Glomerular visceral epithelial cell (primary cell): Measurements from ENCODE around the gene LCE5A.
"Not testable (repeated sequence)": the region's sequence is repeated elsewhere in the genome, so short reads cannot be mapped to it uniquely, and the experiment has no call there.

Experiments
- DNase-seq: peaks from one replicate; pipeline ENCODE4 v3.0.0-alpha.2; 2016; ENCODE audit errors: extremely low spot score

The LCE5A gene

DNA sequence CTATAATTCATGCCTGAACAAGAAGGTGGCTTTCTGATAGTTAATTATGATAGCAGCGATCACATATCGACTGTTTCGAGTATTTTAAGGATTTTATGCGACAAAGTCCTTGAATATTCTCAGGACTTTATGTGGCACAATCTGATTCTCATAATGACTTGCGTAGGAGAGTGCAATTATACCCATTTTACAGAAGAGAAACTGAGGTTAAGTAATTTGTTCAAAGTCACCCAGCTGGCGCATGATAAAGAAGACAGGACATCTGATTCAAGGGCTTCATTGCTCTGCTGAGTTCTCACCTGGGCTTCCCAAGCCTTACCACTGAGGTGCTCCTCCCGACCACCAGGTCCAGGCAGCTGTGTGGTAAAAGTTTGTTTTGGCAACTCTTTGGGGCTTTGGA is 5.5 kb downstream of the LCE5A start:
- DNase-seq = no peak

DNA sequence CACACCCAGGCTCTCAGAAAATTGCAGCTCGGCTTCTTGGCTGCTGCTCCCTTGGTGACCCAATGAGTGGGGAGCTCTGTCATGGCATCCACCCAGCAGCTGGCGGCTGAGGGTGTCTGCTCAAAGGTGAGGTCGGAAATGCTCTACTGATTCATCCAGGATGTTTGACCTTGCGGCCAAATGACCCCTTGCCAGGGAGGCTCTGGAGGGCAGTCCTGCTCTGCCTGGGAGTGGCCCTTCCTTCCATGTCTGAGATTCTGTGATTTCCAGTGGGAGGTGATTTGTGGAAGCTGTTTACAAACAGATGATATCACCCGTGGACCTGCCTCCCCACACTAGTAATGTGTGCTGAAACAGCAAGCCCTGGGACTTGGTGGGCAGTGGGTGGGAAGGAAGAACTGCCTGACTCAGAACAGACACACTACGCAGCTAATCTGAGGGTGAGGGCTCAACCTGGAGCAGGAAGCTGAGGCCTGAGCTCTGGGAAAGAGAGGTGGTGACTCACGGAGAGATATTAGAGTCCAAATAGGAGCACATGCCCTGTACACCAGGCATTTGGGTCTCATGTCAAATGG is 6.7 kb downstream of the LCE5A start:
- no peak for DNase-seq

DNA sequence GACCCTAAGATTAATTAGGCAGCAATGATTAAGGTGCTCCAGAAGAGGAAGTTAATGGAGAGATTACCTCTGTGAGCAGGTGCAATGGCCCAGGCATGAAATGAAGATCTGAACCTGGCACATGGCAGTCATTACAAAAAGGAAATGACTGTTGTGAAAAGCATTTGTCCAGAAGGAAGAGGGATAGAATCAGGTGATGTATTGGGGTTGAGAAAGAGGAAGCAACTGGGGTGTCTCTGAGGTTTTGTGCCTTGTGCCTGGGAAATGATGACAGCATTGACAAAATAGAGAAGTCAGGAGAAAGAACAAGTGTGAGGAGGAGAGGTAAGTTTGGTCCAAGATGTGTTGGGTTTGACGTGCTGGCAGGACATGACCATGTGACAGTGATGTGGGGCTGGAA is 9.2 kb downstream of the LCE5A start:
- DNase-seq = no peak

DNA sequence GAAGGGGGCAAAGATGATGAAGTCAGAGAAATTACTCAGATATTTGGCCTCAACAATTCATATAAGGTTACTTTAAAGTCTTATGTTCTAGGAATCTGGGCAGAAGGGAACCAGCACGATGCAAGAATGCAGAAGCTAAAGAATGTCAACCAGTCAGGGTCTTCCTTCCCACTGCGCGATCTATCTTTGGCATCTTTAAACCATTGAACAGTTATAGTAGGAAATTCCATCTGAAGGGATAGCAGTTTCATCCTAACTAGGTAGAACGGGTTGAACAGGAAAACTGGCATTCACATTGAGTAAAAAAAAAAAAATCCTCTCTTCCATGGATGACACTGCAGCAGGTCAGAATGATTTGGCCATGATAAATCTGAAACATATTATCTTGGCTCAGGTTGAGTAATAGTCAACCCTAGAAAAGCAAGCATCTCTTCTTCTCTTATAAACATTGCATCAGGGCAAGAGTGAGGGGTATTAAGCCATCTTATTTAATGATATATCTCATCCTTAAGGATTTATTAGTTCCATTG is 10.0 kb downstream of the LCE5A start:
- no peak for DNase-seq

DNA sequence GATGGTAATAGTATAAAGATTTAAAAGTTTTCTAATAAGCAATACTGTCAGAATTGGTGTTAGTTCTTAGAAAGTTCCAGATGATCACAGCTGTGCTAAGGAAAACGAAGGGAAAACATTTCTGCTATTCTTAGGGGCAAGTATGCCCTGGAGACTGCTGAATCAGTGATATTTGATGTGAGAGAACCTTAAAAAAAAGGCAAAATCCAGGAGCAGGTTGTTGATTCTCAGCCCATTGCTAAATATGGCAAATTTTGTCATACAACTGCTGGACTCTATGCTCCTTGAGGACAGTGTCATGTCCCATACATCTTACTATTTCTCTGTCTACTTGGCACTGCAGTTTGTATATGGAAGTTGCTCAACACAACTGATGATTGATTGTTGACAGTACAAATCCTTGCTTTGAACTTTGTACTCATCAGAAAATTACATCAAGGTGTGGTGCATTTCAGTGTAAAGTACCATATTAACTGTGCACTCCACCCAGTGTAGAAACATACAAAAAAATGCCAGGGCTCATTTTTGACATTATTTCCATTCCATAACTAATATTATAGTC is 14.6 kb downstream of the LCE5A start:
- no peak for DNase-seq

DNA sequence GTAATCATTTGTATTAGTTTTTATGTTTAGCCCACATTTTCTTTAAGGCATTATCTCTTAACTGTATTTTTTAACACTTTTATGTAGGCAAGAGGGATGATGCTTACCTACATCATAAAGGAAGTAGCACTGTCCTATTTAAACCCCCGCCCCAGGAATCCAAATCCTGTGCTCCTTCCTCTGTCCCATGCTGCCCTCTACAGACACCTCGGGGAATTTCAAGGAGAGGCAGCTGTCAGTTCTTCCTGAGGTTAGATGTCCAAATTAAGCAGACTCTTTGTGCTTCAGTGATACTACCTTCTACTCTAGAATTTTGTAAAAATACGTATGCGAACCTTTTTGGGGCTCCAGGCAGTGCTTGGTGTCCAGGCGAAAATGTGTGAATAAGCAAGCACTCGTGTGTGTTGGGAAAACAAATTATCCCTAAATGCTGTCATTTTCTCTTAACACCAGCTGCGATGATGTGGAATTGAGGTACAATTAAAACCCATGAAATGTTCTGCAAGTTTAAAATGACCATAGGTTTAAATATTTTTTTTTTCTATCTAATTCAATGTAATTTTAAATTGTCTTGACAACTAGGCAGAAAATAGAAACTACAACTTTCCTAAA is 22.8 kb downstream of the LCE5A start:
- peak; percentile 55 for DNase-seq

DNA sequence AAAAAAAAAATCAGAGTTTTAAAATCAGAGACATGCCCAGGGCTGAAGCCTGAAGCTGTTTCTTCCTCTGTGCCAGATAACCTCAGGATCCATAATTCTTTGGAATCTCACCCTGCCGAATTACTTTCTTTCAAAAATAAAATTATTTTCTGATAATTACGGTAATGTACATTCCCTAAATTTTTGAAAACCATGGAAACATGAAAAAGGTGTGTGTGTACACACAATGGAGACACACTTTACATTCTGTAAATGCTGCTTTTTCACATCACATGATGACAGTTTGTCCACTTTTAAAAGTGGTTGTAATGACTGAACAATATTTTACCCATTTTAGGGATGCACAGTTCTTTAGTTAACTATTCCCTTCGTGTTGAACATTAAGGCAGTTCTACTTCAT is 25.2 kb downstream of the LCE5A start:
- no peak for DNase-seq

DNA sequence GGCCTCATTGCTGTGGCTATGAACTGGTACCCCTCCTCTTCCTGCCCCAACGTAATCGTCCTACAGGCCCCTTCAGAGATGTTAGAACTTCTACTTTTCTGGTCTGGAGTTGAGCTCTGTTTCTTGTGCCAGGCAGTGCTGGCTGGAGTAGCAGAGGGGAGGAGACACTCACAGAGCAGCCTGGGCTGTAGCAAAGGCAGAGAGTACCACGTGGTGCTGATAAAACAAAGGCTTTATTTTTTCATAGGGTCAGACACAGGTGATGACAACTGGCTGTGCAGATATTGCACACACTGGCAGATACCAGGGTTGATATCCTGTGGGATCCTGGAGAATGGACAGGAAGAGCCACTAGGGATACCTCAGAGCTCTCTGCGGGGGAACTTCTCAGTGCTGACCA is 26.9 kb downstream of the LCE5A start:
- no peak for DNase-seq

DNA sequence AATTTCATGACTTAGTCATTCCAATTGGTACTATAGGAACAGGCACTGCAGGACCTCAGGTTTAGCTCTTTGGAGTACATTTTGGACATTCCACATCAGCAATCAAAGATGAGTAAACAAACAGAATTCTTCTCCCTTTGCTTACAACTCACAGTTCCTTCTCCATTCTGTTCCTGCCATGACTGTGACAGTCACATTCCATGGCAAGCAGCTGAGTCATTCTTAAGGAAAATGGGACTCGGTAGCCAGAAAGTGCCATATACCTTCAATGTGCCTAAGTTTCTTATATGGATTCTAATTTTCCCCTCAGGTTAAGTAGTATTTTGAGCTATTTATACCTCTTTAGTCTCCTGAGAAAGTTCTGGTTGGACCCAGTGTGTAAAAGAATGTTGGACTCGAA is 29.3 kb downstream of the LCE5A start:
- DNase-seq = no peak

DNA sequence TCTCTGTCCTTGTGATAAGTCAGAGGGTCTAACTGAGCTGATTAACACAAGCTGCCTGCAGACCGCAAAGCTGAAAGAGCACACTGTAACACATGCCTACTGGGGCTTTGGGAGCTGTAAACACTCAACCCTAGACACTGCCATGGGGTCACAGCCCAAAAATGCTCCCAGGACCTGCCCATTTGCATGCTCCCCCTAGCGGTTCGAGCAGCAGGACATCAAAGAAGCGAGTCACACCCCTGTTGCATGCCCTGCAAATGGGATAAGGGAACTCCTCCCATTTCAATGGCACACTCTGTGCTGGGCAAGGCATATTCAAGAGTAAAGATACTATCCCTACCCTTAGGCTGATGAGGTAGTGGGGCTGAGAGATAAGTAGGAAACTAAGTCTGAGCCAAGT is 33.2 kb downstream of the LCE5A start:
- DNase-seq = no peak

DNA sequence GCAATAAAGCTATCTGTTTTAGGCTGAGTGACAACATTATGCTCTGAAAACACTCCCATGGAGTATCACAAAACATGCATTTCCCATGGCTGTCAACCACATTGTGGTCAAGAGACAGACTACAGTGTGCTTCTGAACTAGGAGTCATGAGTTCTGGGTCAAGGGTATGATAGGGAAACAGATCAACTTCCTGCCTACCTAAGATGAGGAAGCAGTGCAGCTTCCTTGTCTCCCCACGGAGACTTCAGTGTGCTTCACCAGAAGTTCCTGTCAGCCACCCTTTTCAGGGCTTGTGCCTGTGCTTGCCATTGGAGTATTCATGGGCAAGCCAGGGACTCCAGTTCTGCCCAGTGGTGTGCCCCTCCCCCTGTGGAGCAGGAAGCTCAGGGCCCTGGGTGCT is 36.1 kb downstream of the LCE5A start:
- no peak for DNase-seq

DNA sequence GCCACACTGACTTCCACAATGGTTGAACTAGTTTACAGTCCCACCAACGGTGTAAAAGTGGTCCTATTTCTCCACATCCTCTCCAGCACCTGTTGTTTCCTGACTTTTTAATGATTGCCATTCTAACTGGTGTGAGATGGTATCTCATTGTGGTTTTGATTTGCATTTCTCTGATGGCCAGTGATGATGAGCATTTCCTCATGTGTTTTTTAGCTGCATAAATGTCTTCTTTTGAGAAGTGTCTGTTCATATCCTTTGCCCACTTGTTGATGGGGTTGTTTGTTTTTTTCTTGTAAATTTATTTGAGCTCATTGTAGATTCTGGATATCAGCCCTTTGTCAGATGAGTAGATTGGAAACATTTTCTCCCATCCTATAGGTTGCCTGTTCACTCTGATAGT is 37.8 kb downstream of the LCE5A start:
- not testable (repeated sequence) for DNase-seq
